Limb (tissue), 2 donors: Measurements from ENCODE around the gene SFSWAP.
"Not testable (repeated sequence)": the region's sequence is repeated elsewhere in the genome, so short reads cannot be mapped to it uniquely, and the experiment has no call there.

Experiments
- DNase-seq, 2 donors: peaks; one replicate each; pipeline ENCODE4 v3.0.0-alpha.2; 2016; ENCODE audit errors: extremely low spot score in 2 of 2

The SFSWAP gene

DNA sequence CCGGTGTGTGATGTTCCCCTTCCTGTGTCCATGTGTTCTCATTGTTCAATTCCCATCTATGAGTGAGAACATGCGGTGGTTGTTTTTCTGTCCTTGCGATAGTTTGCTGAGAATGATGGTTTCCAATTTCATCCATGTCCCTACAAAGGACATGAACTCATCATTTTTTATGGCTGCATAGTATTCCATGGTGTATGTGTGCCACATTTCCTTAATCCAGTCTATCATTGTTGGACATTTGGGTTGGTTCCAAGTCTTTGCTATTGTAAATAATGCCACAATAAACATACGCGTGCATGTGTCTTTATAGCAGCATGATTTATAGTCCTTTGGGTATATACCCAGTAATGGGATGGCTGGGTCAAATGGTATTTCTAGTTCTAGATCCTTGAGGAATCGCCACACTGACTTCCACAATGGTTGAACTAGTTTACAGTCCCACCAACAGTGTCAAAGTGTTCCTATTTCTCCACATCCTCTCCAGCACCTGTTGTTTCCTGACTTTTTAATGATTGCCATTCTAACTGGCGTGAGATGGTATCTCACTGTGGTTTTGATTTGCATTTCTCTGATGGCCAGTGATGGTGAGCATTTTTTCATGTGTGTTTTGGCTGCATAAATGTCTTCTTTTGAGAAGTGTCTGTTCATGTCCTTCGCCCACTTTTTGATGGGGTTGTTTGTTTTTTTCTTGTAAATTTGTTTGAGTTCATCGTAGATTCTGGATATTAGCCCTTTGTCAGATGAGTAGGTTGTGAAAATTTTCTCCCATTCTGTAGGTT, 98.8 kb downstream of the SFSWAP start:
- DNase-seq: not testable (repeated sequence)

DNA sequence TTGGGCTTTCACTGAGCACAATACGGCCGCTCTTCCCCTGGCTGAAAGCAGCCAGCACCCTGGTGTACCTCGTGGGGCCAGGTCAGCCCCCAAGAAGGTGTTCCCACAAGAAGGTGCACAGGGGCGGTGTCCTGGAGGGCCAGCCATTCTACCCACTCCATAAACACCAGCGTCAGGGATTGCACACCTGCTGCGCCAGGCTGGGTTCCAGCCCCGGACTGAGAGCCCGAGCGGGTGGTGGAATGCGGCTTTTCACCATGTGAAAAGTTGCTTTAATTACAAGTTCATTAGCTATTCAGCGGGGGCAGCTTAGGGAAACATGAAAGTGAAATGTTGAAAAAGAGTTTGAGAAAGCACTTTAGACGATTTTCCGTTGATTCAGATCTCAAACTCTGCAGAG, 99.8 kb downstream of the SFSWAP start:
- DNase-seq: no peak

DNA sequence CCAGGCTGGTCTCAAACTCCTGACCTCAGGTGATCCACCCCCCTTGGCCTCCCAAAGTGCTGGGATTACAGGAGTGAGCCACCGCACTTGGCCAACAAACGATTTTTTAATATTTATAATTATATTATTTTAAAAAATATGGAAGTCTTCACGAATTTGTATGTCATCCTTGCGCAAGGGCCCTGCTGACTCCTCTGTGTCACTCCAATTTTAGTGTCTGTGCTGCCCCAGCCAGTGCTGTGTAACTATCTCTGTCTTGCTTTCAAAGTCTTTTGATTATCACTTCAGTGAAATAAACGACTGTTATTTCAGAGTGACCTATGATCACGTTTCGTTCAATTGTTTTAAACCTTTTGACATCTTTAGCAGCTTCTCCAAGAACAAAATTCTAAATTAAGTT, 104.2 kb downstream of the SFSWAP start:
- DNase-seq: no peak

DNA sequence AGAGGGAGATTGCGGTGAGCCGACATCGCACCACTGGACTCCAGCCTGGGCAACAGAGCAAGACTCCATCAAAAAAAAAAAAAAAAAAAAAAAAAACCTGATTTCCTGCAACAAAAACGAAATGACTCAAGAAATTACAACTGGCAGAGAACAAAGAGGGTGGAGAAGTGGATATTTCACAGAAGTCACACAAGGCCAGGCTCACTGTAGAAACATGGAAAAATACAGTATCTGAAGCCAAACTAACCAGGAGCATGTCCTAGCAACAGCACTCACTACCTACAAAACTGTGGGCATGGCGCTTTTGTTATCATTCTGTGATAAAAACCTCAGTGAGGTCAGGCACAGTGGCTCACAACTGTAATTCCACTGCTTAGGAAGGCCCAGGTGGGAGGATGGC, 105.6 kb downstream of the SFSWAP start:
- no peak for DNase-seq

DNA sequence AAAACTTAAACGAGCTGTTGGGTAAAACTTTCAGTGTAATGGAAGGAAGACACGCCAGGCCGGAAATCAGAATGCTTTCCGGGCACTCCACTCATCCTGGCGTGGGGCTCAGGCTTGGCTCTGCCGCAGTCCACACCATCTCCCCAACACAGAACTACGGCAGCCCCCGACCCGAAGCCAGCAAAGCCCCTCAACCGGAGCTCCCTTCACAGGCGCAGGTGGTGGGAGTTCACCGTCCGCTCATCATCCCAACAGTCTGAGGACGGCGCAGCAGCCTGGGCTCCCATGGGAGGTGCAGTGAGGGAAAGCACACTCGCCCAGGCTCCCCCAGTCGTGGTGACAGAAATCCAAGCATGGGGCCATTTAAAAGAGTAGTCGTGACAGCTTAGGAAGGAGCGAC, 106.4 kb downstream of the SFSWAP start:
- DNase-seq: no peak

DNA sequence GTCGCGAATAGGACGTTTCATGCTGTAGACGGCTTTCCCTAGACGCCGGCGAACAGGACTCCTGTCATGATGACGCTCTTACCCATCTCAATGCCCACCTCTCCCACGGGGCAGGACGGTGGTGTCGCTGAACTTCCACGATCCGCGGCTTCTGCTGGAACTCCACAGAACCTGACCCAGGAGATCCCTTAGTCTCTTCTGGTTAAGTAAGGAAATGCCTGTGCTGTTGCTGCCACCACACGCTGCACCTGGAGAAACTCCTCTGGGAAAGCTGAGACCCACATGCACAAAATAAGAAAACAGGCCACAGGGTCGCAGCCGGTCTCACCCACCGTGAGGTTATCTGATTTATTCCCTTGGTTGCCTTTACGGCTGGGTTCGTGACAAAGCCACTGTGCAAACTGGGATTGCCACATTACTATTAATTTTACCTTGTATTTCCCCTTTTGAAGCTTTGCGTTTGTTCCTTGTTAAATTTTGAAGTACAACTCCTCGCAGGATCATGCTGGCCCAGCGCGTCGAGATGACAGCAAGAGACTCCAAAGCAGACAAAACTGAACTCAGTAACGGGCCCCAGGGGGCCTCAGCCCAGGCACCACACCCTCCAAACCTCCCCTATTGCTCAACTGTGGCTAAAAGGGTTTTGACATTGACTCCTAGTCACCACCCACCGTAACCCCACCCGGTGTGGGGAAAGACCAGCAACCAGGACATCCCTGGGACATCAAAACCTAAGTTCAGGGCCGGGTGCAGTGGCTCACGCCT, 108.1 kb downstream of the SFSWAP start:
- DNase-seq: no peak

DNA sequence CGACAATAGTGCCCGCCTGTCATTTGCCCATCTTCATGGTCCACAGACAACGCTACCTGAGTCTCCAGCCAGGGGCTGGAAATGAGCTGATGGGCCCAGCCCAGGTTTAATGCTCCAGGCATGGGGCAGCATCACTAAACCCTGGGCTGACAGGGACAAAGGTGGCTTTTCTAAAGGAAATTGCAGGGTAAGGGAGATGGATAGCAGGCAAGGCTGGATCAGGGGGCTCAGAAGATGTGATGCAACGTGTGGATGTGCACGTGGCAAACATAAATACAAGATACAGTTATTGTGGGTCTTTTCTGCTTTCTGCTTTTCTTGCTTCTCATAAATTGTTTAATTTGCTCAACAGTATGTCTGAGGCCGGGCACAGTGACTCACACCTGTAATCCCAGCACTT, 113.6 kb downstream of the SFSWAP start:
- DNase-seq: no peak

DNA sequence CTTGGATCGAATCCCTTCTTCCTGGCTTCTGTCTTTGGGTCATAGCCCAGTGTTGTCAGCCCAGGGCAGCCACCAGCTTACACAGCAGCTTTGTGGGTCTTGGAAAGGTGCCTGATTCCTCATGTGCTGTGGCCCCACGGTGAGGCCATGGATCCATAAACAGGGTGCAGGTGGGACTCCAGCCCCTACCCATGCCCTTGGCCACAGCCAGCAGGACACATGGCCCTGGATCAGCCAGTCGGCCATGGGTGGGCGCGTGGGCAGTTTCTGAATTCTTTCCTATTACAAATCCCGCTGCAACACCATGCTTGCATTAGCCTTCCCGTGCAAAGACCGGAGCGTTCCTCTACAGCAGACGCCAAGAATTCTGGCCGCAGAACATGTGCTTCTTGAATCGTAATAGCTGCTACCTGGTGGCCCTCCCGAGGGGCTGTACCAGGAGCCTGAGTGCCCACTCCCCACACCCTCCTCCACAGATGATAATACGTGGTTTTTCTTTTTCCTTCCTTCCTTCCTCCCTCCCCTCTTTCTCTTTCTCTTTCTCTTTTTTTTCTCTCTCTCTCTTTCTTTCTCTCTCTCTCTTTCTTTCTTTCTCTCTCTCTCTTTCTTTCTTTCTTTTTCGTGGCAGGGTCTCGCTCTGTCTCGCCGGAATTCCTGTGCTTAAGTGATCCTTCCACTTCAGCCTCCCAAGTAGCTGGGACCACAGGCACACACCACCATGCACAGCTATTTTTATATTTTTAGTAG, 114.4 kb downstream of the SFSWAP start:
- no peak for DNase-seq

DNA sequence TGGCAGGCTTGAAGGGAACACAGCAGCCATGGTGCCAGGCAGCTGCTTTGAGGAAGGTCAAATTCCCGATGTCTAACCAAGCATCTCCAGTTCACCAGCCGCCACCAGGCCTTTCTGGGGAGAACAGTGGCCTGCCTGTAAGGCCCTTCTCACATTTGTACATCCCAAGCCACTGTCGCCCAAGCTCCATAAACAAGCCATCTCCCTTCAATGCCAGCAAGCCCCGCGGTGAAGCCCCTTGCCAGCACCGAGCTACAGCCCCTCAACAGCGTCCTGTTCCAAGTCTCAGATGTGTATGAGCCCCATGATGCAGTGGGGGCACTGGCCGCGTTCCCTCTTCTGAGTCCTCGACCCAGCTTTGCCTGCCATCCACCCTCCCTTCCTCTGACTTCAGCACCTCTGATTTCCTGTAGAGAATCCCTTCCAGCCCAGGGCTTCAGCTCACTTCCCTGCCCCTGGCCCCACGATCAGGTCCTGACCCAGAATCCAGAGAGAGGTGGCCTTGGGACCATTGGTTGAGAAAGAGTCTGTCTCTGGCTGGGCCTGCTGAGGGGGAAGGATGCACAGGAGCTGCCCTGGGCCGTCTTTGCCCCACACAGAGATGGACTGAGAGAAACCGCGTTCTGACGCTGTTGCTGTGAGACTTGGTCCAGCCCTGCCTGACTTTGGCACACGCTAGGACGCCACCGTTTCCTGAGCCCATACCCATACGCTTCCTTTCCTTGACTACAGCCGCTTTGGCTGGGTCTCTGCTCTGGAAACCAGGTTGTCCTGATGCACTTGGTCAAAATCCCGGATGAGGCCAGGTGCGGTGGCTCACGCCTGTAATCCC, 115.4 kb downstream of the SFSWAP start:
- DNase-seq: no peak

DNA sequence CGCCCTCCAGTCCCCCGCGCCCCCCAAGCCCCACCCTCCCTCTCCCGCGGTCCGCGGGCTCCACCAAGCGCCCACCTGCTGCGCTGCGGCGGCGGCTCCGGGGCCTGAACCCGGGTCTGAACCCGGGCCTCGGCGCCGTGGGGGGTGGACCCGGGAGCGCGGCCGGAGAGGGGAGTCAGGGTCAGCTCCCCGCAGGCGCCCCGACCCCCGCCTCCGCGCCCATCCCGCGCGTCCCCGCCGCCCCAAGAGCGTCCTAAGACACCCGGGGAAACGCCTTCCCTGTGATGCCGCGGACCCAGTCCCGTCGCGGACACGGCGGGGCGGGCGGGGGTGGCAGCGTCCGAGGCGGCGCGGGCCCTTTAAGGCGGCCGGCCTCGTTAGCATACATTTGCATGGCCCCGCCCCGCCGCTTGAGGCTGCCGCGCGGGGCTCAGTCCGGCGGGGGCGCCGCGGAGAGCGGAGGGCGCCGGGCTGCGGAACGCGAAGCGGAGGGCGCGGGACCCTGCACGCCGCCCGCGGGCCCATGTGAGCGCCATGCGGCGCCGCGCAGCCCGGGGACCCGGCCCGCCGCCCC, 117.2 kb downstream of the SFSWAP start, which contains the start of gene MMP17:
MMP17 (plus strand) TSS at position 433 of the 574 bp plus-strand sequence; CDS start at position 535, 102 bp downstream.
- peak in 1 of 2 donors; percentile 75 for DNase-seq

DNA sequence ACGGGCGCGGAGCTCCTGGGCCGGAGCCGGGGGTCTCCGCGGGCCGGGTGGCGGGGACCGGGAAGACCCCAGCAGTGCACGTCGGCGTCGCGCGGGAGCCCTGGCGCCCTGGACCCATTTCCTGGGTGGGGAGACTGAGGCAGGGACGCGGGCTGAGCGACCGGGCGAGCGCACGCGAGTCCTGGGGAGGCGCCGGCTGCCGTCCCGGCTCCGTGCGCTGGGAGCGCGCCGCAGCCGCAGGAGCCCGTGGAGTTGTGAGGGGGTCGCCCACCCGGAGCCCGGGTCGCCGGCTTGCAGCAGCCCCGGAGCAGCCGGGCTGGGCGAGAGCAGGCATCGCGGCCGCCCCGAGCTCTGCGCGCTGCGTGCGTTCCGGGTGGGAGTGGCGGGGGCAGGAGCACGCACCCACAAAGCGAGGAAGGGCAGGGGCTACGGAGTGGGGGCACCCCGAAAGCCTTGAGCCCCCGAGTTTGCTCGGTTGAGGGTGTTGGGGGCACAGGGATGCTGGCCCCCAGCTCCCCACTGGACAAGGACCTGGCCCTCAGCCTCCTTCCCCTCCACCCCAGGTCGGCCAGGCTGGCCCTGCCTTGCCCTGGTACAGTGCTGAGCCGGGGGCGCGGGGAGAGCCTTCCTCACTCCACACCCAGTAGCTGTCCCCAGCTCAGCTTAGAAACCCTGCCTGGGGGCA, 117.9 kb downstream of the SFSWAP start:
- DNase-seq: peak in 1 of 2 donors; percentile 60

DNA sequence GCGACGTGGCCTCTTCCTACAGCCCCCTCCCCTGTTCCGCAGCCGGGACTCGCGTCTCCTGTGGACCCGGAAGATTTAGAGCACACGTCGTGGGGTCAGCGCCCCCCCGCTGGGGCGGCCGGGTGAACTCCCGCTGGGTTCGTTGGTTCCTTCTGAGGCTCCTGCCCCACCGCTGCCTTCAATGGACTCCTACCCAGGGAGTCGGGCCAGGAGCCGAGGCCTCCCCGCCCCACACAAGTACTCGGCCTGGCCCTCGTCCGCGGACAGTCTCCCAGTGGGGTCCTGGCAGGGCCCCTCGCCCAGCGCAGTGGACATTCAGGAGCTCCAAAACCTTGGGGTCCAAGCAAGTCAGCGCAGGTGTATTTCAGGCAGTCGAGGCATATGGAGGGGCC, 118.5 kb downstream of the SFSWAP start:
- DNase-seq: peak in 1 of 2 donors; percentile 56

DNA sequence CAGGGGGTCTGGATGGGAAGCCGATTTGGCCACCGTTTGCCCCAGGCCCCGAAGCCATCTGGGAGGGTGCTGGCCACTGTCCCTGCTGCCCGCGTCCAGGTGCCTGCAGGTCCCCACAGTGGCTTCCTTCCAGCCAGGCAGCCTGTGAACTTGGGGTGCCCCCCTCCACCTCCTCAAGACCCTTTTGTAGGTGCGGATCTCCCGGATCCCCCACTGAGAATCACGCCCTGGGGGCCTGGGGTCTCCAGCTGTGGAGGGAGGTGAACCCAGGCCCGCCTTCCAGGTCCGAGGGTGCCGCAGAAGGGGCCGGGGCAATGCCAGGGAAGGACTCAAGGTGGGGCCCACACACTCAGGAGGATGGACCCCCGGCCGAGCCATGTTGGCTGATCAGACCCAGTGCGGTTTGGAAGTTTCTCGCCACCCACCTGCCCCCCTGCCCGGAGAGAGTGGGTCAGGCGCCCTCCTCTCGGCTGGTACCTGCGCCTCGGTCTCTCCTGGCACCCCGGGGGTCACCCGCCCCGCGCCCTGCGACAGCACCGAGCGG, 119.0 kb downstream of the SFSWAP start:
- DNase-seq: no peak

DNA sequence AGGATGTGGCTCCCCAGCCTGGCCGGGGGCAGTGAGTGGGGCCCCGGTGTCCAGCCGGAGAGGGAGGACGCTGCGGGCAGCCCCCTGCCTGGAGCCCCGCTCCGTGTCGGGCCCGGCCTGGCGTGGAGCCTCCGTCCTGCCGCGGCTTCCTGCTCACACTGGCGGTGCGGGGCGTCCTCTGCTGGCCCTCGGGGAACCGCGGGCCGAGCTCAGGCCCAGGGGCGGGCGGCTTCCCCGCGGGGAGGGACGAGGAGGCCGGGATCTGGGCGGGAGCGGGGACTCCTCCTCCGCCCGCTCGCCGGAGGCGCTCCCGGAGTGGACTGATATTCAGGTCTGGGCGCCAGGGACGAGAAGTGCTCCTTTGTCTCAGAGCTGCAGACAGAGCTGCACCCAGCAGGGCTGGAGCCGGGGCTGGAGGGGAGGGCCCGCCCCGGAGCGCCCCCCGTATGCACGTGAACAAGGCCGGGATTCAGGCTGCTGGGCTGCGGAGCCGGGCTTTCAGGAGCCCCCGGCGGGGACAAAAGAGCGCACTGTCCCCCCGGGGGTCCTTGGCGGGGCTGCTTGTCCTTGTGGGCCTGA, 119.5 kb downstream of the SFSWAP start:
- peak; percentile 52 to 85 for DNase-seq

DNA sequence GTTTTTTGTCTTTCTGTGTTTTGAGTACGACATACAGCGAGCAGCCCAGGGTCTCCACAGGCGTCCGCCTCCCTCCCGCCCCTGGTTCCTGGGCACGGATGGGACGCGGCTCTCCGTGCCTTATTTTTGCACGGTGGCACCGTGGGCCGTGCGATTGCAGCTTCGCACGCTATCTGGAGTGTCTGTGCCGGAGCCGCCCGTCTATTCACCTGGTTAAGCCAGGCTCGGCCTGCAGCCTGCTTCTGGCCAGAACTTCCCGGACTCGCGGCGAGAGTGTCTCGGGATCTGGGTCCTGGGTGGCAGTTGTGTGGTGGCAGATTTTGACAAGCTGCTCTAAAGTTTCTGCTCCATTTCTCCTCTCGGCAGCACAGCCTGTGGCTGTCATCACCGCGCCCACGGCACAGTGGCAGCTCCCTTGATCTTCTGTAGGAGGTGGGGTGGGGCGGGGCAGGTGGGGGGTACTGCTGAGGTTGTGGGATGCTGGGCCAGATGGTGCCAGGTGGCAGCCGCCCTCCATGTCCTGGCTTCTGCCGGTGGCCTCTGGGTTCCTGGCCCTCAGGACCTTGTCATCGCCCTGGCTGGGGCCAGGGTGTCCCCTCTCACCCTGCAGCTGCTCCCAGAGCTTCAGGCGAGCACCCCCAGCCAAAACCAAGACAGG, 120.2 kb downstream of the SFSWAP start:
- peak in 1 of 2 donors; percentile 52 for DNase-seq

DNA sequence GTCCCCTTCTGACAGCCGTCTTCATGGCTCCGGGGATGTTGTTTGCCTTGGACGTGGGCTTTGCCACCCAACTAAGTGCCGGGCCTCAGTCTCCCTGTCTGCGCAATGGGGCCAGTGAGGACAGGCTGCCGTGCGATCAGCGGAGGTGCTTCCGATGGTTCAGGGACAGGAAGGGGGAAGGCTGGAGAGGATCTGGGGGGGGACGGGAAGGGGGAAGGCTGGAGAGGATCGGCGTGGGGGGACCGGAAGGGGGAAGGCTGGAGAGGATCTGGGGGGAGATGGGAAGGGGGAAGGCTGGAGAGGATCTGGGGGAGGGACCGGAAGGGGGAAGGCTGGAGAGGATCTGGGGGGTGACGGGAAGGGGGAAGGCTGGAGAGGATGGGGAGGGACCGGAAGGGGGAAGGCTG, 120.7 kb downstream of the SFSWAP start:
- DNase-seq: peak in 1 of 2 donors; percentile 62

DNA sequence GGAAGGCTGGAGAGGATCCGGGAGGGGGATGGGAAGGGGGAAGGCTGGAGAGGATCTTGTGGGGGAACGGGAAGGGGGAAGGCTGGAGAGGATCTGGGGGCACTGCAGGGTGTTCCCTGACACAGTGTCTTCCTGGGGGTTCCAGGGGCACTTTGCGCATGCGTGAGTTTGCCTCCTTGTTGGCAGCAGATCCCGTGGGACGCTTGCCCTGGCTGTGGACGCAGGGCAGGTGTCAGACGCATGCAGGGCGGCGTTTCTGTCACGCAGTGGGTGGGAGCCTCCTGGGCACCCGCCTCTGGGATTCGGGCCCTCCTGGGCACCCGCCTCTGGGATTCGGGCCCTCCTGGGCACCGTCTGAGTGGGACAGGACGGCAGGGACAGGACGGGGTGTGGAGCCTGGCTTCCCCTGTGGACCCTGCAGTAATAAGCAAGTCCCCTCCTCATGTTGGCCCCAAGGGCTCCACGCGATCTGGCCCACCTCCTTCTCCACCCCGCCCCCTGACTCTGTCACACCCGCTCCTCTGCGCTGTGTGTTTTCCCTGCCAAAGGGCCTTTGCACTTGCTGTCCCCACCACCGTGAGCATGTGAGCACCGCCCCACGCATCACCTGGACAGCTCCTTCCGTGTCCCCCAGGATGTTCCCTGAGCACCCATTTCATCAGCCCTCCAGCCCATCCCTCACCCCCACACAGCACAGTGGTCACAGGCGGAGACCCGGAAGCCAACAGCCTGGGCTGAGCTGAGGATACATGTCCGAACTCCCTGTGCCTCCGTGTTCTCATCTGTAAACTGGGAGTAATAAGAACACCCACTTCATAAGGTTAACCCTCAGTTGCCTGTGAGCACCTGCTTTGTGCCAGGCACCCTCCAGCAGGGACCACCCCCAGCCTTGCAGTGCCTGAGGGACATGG, 121.7 kb downstream of the SFSWAP start:
- DNase-seq: no peak
